A673 (cell line): ENCODE results near the gene ATXN7L2.

ENCODE experiments used
- EZH2 ChIP-seq: fragments of 200-600 bp; sonication (generic); IDR thresholded peaks from 2 replicates; pipeline ENCODE4 v1.6.1; 2017; ENCODE audit warnings: borderline replicate concordance, low read depth, mild to moderate bottlenecking, mixed read lengths, antibody characterized with exemption, low read length; ENCODE audit not compliant: poor library complexity, severe bottlenecking
- TF ChIP-seq, protein P1 (sequence below): fragments of 300-800, 200-600 bp; sonication (generic); conservative IDR thresholded peaks from 2 replicates; pipeline ENCODE4 v1.5.1; 2017; ENCODE audit warnings: low read depth, mild to moderate bottlenecking, antibody characterized with exemption, low read length, moderate library complexity, mixed read lengths

DNA sequence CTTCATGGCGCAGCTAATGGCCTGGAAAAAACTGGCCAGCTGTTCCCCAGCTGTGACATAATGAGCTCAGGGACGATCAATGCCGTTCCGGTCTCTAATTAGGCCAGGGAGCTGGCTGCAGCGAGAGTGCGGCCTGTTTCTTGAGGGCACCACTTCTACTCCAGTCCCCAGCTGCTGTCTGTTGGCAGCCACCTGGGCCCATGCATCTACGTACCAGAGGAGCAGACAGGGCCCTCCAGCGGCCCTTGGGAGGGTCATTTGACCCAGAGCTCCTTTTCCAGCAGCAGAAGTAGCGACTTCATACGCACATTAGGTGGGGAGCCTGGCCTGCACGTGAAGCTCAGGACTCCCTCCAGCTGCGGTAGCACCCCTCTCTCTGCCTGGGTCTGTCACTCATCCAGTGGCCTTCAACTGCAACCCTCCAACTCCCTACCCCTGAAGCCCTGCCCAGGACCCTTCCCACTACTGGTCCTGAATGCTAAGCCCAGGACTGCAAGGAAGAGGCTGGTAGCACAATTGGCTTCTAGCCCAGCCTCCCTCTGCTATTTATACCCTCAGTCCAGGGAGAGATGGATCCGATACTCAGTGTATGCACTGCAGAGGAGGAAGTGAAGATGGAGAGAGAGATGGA is 46.9 kb downstream of the ATXN7L2 start:
- TF ChIP-seq EZH2 = no peak
- TF ChIP-seq, protein P1, sequence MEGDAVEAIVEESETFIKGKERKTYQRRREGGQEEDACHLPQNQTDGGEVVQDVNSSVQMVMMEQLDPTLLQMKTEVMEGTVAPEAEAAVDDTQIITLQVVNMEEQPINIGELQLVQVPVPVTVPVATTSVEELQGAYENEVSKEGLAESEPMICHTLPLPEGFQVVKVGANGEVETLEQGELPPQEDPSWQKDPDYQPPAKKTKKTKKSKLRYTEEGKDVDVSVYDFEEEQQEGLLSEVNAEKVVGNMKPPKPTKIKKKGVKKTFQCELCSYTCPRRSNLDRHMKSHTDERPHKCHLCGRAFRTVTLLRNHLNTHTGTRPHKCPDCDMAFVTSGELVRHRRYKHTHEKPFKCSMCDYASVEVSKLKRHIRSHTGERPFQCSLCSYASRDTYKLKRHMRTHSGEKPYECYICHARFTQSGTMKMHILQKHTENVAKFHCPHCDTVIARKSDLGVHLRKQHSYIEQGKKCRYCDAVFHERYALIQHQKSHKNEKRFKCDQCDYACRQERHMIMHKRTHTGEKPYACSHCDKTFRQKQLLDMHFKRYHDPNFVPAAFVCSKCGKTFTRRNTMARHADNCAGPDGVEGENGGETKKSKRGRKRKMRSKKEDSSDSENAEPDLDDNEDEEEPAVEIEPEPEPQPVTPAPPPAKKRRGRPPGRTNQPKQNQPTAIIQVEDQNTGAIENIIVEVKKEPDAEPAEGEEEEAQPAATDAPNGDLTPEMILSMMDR = no peak
